ENCODE results near the gene VANGL2.
A peak's percentile ranks its signal among the peaks of the same experiment; 100 is the strongest.

The VANGL2 gene

GRCh38 chr1:160401487-160401805 is 1.1 kb downstream of the VANGL2 start:
- DNase-seq (ENCODE audit: insufficient read length, low spot score) = no peak
- FAIRE-seq = no peak
- TF ChIP-seq POU2F2 (IDR thresholded peaks at IDR 0.05; ENCODE audit: low read depth, low read length) (0 out of 2 replicates have a peak, but pooled peaks have one; percentile 12), TAF1 (IDR thresholded peaks at IDR 0.05; ENCODE audit: low read depth, low read length) (no peak), PAX5 (IDR thresholded peaks at IDR 0.05; ENCODE audit: insufficient read depth, low read length, severe bottlenecking) (no peak), POLR2A (IDR thresholded peaks at IDR 0.05; ENCODE audit: low read depth, low read length) (no peak)

- TF ChIP-seq SPI1 (IDR thresholded peaks at IDR 0.05; ENCODE audit: low read depth, low read length) (no peak), POU2F2 (IDR thresholded peaks at IDR 0.05; ENCODE audit: low read depth, low read length) (no peak), PAX5 (IDR thresholded peaks at IDR 0.05; ENCODE audit: insufficient read depth, low read length, severe bottlenecking) (no peak), POLR2AphosphoS5 (IDR thresholded peaks at IDR 0.05; ENCODE audit: low read depth, low read length) (no peak), POLR2A (IDR thresholded peaks at IDR 0.05; ENCODE audit: low read depth, low read length) (no peak), TAF1 (IDR thresholded peaks at IDR 0.05; ENCODE audit: low read depth, low read length) (no peak)
- DNase-seq (ENCODE audit: insufficient read length, low spot score) = no peak
- FAIRE-seq = no peak
Measured at GRCh38 chr1:160402001-160402795, 1.8 kb downstream of the VANGL2 start.

GRCh38 chr1:160403244-160403643 is 2.9 kb downstream of the VANGL2 start:
- TF ChIP-seq POLR2A (IDR thresholded peaks at IDR 0.05; ENCODE audit: low read depth, low read length) = no peak
- TF ChIP-seq PAX5 (IDR thresholded peaks at IDR 0.05; ENCODE audit: insufficient read depth, low read length, severe bottlenecking) = no peak
- TF ChIP-seq TAF1 (IDR thresholded peaks at IDR 0.05; ENCODE audit: low read depth, low read length) = no peak
- TF ChIP-seq SPI1 (IDR thresholded peaks at IDR 0.05; ENCODE audit: low read depth, low read length) = no peak
- TF ChIP-seq POU2F2 (IDR thresholded peaks at IDR 0.05; ENCODE audit: low read depth, low read length) = no peak
- no peak for TF ChIP-seq POLR2AphosphoS5 (IDR thresholded peaks at IDR 0.05; ENCODE audit: low read depth, low read length)
- DNase-seq (ENCODE audit: insufficient read length, low spot score) = no peak
- no peak for FAIRE-seq

GRCh38 chr1:160404094-160404493 is 3.7 kb downstream of the VANGL2 start:
- DNase-seq (ENCODE audit: insufficient read length, low spot score) = no peak
- TF ChIP-seq POU2F2 (IDR thresholded peaks at IDR 0.05; ENCODE audit: low read depth, low read length) (no peak), POLR2A (IDR thresholded peaks at IDR 0.05; ENCODE audit: low read depth, low read length) (no peak), PAX5 (IDR thresholded peaks at IDR 0.05; ENCODE audit: insufficient read depth, low read length, severe bottlenecking) (no peak), TAF1 (IDR thresholded peaks at IDR 0.05; ENCODE audit: low read depth, low read length) (no peak), SPI1 (IDR thresholded peaks at IDR 0.05; ENCODE audit: low read depth, low read length) (no peak), POLR2AphosphoS5 (IDR thresholded peaks at IDR 0.05; ENCODE audit: low read depth, low read length) (no peak)
- no peak for FAIRE-seq

GRCh38 chr1:160405331-160405877 is 5.0 kb downstream of the VANGL2 start:
- DNase-seq (ENCODE audit: insufficient read length, low spot score) = no peak
- no peak for FAIRE-seq
- no peak for TF ChIP-seq POLR2AphosphoS5 (IDR thresholded peaks at IDR 0.05; ENCODE audit: low read depth, low read length)

- TF ChIP-seq PAX5 (IDR thresholded peaks at IDR 0.05; ENCODE audit: insufficient read depth, low read length, severe bottlenecking) = no peak
- no peak for FAIRE-seq
Measured at GRCh38 chr1:160406131-160406968, 6.0 kb downstream of the VANGL2 start.

GRCh38 chr1:160407839-160408801 is 7.8 kb downstream of the VANGL2 start:
- DNase-seq (ENCODE audit: insufficient read length, low spot score) = no peak
- FAIRE-seq = no peak
- no peak for TF ChIP-seq TAF1 (IDR thresholded peaks at IDR 0.05; ENCODE audit: low read depth, low read length)
- TF ChIP-seq POLR2AphosphoS5 (IDR thresholded peaks at IDR 0.05; ENCODE audit: low read depth, low read length) = no peak

More at GRCh38 chr1:160406131-160406968, 6.0 kb downstream of the VANGL2 start:
- no peak for DNase-seq (ENCODE audit: insufficient read length, low spot score)

- TF ChIP-seq SPI1 (IDR thresholded peaks at IDR 0.05; ENCODE audit: low read depth, low read length) = no peak
- no peak for TF ChIP-seq PAX5 (IDR thresholded peaks at IDR 0.05; ENCODE audit: insufficient read depth, low read length, severe bottlenecking)
- no peak for TF ChIP-seq POU2F2 (IDR thresholded peaks at IDR 0.05; ENCODE audit: low read depth, low read length)
- no peak for TF ChIP-seq TAF1 (IDR thresholded peaks at IDR 0.05; ENCODE audit: low read depth, low read length)
- no peak for TF ChIP-seq POLR2AphosphoS5 (IDR thresholded peaks at IDR 0.05; ENCODE audit: low read depth, low read length)
- TF ChIP-seq POLR2A (IDR thresholded peaks at IDR 0.05; ENCODE audit: low read depth, low read length) = no peak
- FAIRE-seq = no peak
- no peak for DNase-seq (ENCODE audit: insufficient read length, low spot score)
Measured at GRCh38 chr1:160408864-160409263, 8.5 kb downstream of the VANGL2 start.

- FAIRE-seq = no peak
- no peak for TF ChIP-seq POLR2AphosphoS5 (IDR thresholded peaks at IDR 0.05; ENCODE audit: low read depth, low read length)
- TF ChIP-seq TAF1 (IDR thresholded peaks at IDR 0.05; ENCODE audit: low read depth, low read length) = no peak
- TF ChIP-seq POU2F2 (IDR thresholded peaks at IDR 0.05; ENCODE audit: low read depth, low read length) = no peak
- TF ChIP-seq POLR2A (IDR thresholded peaks at IDR 0.05; ENCODE audit: low read depth, low read length) = no peak
- TF ChIP-seq PAX5 (IDR thresholded peaks at IDR 0.05; ENCODE audit: insufficient read depth, low read length, severe bottlenecking) = no peak
- no peak for TF ChIP-seq SPI1 (IDR thresholded peaks at IDR 0.05; ENCODE audit: low read depth, low read length)
- no peak for DNase-seq (ENCODE audit: insufficient read length, low spot score)
Measured at GRCh38 chr1:160409486-160409885, 9.1 kb downstream of the VANGL2 start.

Measured in GM12891 (cell line).